Upper lobe of left lung (tissue), 6 donors: ENCODE results near the gene SEPTIN5. TPM values are rescaled to one million over a fixed set of nuclear protein-coding genes. Genes with fewer than 3 reads are reported as not detected.

Experiments used
- ATAC-seq, 2 donors: fragments of 200-7000 bp; cut with Tn5 transposase; one replicate each; pipeline ENCODE4 v1.9.1; 2022; ENCODE audit warnings: mild to moderate bottlenecking in 2 of 2, moderate library complexity in 2 of 2; ENCODE audit not compliant: low FRiP score in 2 of 2
- DNase-seq, 2 donors: peaks; one replicate each; pipeline ENCODE4 v3.0.0-alpha.2; 2019 to 2020
- H3K27ac ChIP-seq, 4 donors: fragments of 200-600 bp; sonication (generic); one replicate each; pipeline ENCODE4 v1.5.1; 2016 to 2019
- H3K27me3 ChIP-seq, 4 donors: fragments of 200-600 bp; sonication (generic); one replicate each; pipeline ENCODE4 v1.5.1; 2017 to 2019
- H3K36me3 ChIP-seq, 4 donors: fragments of 200-600 bp; sonication (generic); one replicate each; pipeline ENCODE4 v1.5.1; 2016 to 2019
- H3K4me1 ChIP-seq, 4 donors: fragments of 200-600 bp; sonication (generic); one replicate each; pipeline ENCODE4 v1.5.1; 2018 to 2019
- H3K4me3 ChIP-seq, 4 donors: fragments of 200-600 bp; sonication (generic); one replicate each; pipeline ENCODE4 v1.5.1; 2017 to 2019; ENCODE audit warnings: mild to moderate bottlenecking in 2 of 4, moderate library complexity in 1 of 4
- H3K9me3 ChIP-seq, 4 donors: fragments of 200-600 bp; sonication (generic); one replicate each; pipeline ENCODE4 v1.5.1; 2018 to 2019
- EP300 ChIP-seq, 4 donors: sonication (generic); formaldehyde crosslinking; IDR thresholded peaks; one replicate each; pipeline ENCODE4 v1.5.1; 2017; ENCODE audit warnings: antibody characterized with exemption in 4 of 4, control low read depth in 2 of 4
- POLR2A ChIP-seq, 4 donors: fragments of 450-650 bp; IDR thresholded peaks; one replicate each; pipeline ENCODE4 v1.5.1; 2016 to 2017; ENCODE audit warnings: antibody characterized with exemption in 4 of 4, mild to moderate bottlenecking in 2 of 4
- POLR2AphosphoS5 ChIP-seq, 2 donors: sonication (generic); formaldehyde crosslinking; IDR thresholded peaks; one replicate each; pipeline ENCODE4 v1.5.1; 2017; ENCODE audit warnings: antibody characterized with exemption in 2 of 2
- WGBS, 2 donors: methylation state at CpG; one replicate each; pipeline ENCODE4 v1.1.5; 2017 to 2018; 5-methylcytosine and 5-hydroxymethylcytosine counted together
- total RNA-seq, 6 donors: library from RNA; depleted of rRNA in 4 of 6; stranded (reverse); fragments of >200 nt in 4 of 6; gene quantifications; one replicate each; pipeline versions ENCODE4 v1.1.0 to v1.2.1, GENCODE V29; 2016 to 2021
- TF ChIP-seq, protein P1 (sequence below), 6 experiments: fragments of 450-650 bp in 4 of 6; fragments of 200-600 bp in 2 of 6; sonication (generic) in 2 of 6; IDR thresholded peaks; one replicate each; pipeline ENCODE4 v1.5.1; 2016 to 2019; ENCODE audit warnings: antibody characterized with exemption in 6 of 6
- donor health status: DM: no; HTN: no; CAD: no; lungs with moderate emphysema.
- donor health status: DM: no; HTN: yes; CAD: no; lungs with severe emphysema.

The SEPTIN5 gene
- total RNA-seq, 6 donors from 2014 or later: 6.0 to 30.0 (median 17.1) TPM

GRCh38 chr22:19717181-19717580 lies 2.9 kb downstream of the SEPTIN5 start:
- DNase-seq: peak in 1 of 2 donors; percentile 53
- ATAC-seq: no peak
- peaks cover 22 to 39% (median 31%) of the 10 kb centered on the region in 4 donors for H3K4me1 ChIP-seq
- H3K27ac ChIP-seq: no peak overlapping the region
- peaks cover 0 to 26% (median 9%) of the 10 kb centered on the region in 4 donors for H3K27me3 ChIP-seq
- TF ChIP-seq, protein P1, sequence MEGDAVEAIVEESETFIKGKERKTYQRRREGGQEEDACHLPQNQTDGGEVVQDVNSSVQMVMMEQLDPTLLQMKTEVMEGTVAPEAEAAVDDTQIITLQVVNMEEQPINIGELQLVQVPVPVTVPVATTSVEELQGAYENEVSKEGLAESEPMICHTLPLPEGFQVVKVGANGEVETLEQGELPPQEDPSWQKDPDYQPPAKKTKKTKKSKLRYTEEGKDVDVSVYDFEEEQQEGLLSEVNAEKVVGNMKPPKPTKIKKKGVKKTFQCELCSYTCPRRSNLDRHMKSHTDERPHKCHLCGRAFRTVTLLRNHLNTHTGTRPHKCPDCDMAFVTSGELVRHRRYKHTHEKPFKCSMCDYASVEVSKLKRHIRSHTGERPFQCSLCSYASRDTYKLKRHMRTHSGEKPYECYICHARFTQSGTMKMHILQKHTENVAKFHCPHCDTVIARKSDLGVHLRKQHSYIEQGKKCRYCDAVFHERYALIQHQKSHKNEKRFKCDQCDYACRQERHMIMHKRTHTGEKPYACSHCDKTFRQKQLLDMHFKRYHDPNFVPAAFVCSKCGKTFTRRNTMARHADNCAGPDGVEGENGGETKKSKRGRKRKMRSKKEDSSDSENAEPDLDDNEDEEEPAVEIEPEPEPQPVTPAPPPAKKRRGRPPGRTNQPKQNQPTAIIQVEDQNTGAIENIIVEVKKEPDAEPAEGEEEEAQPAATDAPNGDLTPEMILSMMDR (IDR thresholded peaks at IDR 0.05): no peak
- TF ChIP-seq POLR2AphosphoS5 (IDR thresholded peaks at IDR 0.05): no peak
- TF ChIP-seq POLR2A (IDR thresholded peaks at IDR 0.05): no peak
- no peak for TF ChIP-seq EP300 (IDR thresholded peaks at IDR 0.05)
- no peaks in the 10 kb centered on the region for H3K9me3 ChIP-seq
- no peak overlapping the region for H3K4me3 ChIP-seq
- WGBS, 2 donors: 82 to 86% methylated on average over 4 to 9 of the region's 9 CpGs
- peaks cover 0 to 6% (median under 1%) of the 10 kb centered on the region in 4 donors for H3K36me3 ChIP-seq

DNA sequence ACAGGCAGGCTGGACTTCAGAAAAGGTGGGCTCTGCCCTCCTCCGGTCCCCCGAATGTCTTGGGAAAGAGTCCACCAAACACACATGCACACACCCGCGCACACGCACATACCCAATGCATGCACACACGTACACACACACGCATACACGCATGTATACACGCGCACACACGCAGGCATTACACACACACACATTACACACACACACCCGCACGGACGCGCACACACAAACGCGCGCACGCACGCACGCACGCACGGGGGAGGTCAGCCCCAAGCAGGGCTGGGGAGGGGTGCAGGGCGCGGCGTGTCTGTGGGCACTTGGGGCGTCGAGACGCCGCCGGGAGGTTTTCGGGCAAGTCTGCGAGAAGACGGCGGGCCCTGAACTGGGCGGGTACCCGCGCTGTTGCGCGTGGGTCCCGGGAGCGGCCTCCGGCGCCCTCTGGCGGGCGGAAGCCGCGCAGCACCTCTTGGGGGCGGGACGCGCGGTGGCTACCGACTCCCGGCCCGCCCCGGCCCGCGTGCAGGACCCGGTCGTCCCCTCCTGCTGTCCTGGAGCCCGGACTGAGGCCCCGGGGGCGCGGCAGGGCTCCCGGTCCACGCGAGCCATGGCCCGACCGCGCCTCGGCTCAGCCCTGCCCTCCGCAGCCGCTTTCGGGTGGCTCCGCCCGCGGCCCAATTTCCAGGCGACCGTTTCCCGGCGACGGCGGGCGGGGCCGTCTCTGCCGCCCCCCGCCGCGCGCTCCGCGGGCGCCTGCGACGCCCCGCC lies 3.6 kb downstream of the SEPTIN5 start:
- no peak for TF ChIP-seq EP300 (IDR thresholded peaks at IDR 0.05)
- TF ChIP-seq, protein P1 (IDR thresholded peaks at IDR 0.05): peak; percentile 92 to 99 (median 98)
- no peak for TF ChIP-seq POLR2AphosphoS5 (IDR thresholded peaks at IDR 0.05)

DNA sequence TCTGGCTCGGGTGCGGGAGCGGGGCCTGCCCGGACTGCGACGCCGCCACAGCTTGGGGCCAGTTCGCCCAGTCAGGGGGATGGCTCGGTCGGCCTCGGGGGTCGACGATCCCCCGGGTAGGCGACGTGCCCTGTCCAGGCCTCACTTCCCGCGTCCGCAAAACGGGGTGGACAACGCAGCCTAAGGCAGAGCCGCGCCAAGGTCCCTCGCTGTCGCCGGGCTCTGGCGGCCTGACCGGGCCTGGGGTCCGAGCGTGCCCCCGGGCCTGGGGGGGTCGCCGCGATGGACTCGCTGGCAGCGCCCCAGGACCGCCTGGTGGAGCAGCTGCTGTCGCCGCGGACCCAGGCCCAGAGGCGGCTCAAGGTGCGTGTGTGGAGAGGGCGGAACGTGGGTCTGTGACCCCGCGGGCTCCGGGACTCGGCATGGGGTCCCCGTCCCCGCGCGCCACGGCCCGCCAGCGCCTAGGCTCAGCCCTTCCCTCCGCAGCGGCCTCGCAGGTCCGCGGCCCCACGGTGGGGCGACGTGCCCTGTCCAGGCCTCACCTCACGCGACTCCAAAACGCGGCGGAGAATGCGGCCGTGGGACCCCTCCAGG lies 4.2 kb downstream of the SEPTIN5 start:
- WGBS, 2 donors: 4% methylated on average over 27 of the region's 70 CpGs; no CpG with 5 or more reads in 1 of the 2 donors
- TF ChIP-seq EP300 (IDR thresholded peaks at IDR 0.05): no peak
- TF ChIP-seq POLR2A (IDR thresholded peaks at IDR 0.05): no peak
- TF ChIP-seq, protein P1 (IDR thresholded peaks at IDR 0.05): no peak
- TF ChIP-seq POLR2AphosphoS5 (IDR thresholded peaks at IDR 0.05): no peak
- H3K4me1 ChIP-seq: peaks cover 31 to 50% (median 42%) of the 10 kb centered on the region in 4 donors

More for the DNA sequence above, 3.6 kb downstream of the SEPTIN5 start:
- DNase-seq: peak; percentile 75 to 97
- Histone ChIP-seq H3K27ac (peak overlapping the region in 2 of 4 donors; percentile 24 to 63), H3K36me3 (peaks cover 0 to 9% (median 3%) of the 10 kb centered on the region in 4 donors), H3K4me1 (peaks cover 24 to 45% (median 36%) of the 10 kb centered on the region in 4 donors), H3K27me3 (peaks cover 0 to 33% (median 11%) of the 10 kb centered on the region in 4 donors), H3K9me3 (no peaks in the 10 kb centered on the region), H3K4me3 (peak overlapping the region; percentile 55 to 80 (median 66))
- WGBS, 2 donors: 10 to 31% methylated on average over 15 to 45 of the region's 96 CpGs
- peak; percentile 82 to 94 for ATAC-seq

DNA sequence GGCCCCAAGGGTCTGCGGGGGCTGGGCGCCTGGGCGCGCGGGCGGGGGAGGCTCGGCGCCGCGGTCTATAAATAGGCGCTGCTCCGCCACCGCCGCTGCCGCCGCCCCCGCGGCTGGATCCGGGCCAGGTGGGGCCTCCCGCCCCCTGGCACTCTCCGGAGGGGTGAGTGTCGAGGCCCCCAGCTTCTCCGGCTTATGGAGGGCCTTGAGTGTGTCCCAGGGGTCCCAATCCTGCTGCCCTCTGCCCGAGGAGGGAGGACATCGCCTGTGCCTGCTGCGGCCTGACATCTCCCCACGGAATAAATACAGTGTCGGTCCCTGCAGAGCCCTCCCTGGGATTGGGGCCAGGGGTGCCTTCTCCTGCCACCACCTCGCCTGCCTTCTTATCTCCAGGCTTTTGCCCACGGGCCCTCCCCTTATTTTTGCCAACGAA lies 4.8 kb downstream of the SEPTIN5 start:
- ATAC-seq (no peak), DNase-seq (no peak)
- peaks cover 0 to 9% (median 3%) of the 10 kb centered on the region in 4 donors for H3K36me3 ChIP-seq
- peaks cover 0 to 39% (median 18%) of the 10 kb centered on the region in 4 donors for H3K27me3 ChIP-seq
- 32 to 38% methylated on average over 9 to 12 of the region's 31 CpGs for WGBS, 2 donors
- peaks cover 34 to 50% (median 44%) of the 10 kb centered on the region in 4 donors for H3K4me1 ChIP-seq
- peak overlapping the region in 3 of 4 donors; percentile 55 to 80 (median 68) for H3K4me3 ChIP-seq
- TF ChIP-seq, protein P1 (IDR thresholded peaks at IDR 0.05): no peak
- no peak for TF ChIP-seq POLR2A (IDR thresholded peaks at IDR 0.05)
- no peak for TF ChIP-seq POLR2AphosphoS5 (IDR thresholded peaks at IDR 0.05)
- peak overlapping the region in 2 of 4 donors; percentile 8 to 63 for H3K27ac ChIP-seq
- H3K9me3 ChIP-seq: no peaks in the 10 kb centered on the region

More for the DNA sequence above, 4.2 kb downstream of the SEPTIN5 start:
- Histone ChIP-seq H3K9me3 (no peaks in the 10 kb centered on the region), H3K36me3 (peaks cover 0 to 9% (median 3%) of the 10 kb centered on the region in 4 donors), H3K27me3 (peaks cover 0 to 38% (median 16%) of the 10 kb centered on the region in 4 donors), H3K27ac (peak overlapping the region in 3 of 4 donors; percentile 8 to 63 (median 24)), H3K4me3 (peak overlapping the region; percentile 55 to 80 (median 66))
- DNase-seq (peak in 1 of 2 donors; percentile 86), ATAC-seq (no peak)
